Stimulated activated CD8-positive, alpha-beta memory T cell treated with anti-CD3 and anti-CD28 coated beads, Interleukin-2, amount 100 ng/mL, for 48 hours (primary cell): ENCODE results near the gene CHCHD5.

Experiments
- DNase-seq, 2 donors: peaks; one replicate each; pipeline ENCODE4 v3.0.0-alpha.2; 2020; ENCODE audit warnings: low read depth in 2 of 2

The CHCHD5 gene

DNA sequence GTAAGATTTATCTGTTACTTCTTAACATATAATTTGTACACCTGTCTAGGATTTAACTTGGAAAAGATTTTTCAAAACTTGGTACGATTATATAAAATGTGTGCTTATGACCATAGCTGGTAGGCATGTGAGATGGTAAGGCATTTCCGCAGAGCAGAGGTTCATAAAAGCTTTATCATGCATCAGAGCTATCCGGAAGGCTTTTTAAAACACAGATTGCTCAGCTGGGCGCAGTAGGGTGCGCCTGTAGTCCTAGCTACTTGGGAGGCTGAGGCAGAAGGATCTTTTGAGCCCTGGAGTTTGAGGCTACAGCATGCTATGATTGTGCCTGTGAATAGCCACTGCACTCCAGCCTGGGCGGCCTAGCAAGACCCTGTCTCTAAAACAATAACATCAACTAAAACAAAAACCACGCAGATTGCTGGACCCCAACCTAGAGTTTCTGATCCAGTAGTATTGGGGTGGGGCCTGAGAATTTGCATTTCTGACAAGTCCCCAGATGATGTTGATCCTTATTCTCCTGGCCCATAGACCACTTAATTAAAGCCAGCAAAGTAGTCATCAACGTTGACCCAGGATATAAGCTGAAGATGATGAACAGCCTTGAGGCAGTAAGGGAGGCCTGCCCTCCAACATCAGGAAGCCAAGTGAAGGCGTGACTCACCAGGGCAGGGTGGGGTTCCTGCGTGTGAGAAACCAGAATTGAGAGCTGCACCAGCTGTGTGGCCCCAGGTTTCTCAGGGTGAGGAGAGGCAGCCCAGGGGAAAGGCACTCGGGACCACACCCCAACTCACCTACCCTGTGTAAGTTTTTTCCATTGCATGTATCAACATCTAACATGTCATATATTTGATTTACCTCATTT is 39.7 kb downstream of the CHCHD5 start:
- DNase-seq = peak in 1 of 2 donors; percentile 67

GRCh38 chr2:112625474-112626114 is 41.2 kb downstream of the CHCHD5 start:
- DNase-seq = no peak

GRCh38 chr2:112626604-112627059 is 42.2 kb downstream of the CHCHD5 start:
- DNase-seq = peak; percentile 37 to 39

DNA sequence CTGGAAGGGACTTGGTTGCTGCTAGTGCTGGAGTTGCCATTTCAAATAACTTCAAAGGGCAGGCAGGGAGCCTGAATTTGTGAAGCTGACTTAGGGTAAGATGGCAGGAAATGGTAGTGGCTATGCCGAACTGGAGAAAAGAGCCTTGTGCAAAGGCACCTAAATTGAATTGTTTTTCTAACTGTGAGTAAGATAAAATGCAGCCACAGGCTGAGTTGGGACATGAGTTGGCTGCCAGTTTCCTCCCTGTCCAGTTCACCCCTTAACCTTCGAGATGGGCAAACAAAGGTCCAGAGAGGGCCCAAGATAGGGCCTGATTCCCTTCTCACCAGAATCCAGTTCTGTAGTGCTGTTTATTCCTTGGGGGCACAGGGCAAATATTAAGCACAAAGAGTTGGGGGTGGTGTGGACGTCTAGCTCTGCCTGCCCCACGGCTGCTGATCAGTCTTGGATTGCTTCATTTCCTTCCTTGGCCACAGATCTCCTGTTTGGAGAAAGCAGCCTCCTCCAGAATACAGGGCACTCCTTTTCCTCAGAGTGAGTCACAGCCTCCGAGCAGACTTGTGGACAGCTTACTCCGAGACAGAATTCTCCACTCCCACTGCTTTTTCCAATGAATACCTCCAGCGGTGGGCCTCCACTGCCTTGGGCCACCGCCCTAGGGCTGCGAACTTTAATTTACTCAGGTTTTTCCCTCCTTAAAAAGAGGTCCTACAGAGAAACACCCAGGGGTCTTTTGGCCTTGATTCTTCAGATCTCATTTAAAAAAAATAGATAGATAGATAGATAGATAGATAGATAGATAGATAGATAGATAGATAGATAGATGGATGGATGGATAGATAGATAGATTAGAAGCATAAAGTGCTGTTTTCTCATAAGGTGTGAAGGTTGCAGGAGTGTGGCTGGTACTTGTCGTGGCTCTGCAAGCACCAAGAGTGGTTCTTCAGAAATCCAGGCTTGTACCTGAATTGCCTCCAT is 42.9 kb downstream of the CHCHD5 start:
- DNase-seq = no peak

GRCh38 chr2:112629224-112629623 is 44.8 kb downstream of the CHCHD5 start:
- no peak for DNase-seq

DNA sequence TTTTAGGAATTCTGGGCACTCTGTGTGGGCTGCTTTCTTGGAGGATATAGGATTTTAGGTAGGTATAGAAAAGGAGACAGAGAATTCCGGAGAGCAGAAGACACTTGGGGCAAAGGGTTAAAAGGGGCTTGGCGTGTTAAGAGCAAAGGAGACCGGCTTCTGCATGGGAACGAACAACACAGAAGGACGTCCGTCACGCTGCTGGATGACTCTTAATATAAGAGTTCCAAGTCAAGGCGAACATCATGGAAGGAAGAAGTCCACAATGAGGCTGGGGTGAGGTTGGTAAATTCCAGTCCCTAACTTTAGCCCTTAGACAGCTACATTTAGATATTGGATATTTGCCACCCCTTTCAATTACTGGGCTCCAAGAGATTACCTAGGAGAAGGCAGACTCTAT is 45.4 kb downstream of the CHCHD5 start:
- DNase-seq = no peak

- DNase-seq = no peak
Measured at GRCh38 chr2:112630268-112630667, 45.9 kb downstream of the CHCHD5 start.

DNA sequence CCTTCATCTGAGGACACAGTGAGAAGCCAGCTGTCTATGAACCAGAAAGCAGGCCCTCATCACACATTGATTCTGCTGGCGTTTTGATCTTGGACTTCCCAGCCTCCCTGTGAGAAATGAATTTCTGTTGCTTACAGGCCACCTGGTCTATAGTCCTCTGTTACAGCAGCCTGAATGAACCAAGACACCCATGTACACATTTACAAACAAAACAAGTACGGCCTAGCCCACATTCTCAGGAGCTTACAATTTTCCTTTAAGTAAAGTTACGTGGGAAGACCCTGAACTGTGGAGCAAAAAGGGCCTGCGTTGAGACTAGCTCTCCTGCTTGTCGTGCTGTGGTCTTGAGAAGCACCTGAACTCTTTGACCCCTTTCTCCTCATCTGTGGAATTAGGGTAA is 49.3 kb downstream of the CHCHD5 start:
- DNase-seq = no peak

DNA sequence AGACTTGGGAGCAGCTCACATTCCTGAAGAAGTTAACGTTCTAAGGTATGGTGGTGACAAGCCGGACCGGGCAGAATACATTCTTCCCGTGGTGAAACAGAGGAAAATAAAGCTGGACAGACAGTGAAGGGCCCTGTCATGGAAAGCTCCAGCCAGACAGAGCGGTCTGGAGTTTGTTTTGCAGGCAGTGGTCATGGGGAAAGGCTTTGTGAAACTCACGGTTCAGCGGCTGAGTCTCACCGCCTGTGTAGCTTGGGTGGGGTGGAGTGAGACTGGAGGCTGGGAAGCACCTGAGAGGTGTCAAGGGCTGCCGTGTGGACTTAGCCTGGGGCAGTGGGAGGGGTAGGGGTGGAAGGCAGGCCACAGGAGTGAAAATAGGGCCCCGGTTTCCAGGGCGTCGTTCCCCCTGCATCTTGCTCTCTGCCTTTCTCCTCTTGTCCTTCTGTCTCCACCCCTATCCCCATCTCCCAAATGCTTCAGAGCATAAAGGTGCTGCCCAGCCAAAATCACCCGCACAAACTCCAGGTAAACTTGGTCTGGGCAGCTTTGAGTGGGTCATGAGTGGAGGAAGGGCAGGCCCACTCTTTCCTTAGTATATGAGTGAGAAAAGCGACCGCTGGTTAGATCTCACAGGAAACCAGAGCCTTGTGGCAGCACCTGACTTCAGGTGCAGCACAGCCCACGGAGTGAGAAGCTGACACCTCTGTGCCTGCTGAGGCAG is 49.9 kb downstream of the CHCHD5 start:
- no peak for DNase-seq

- DNase-seq = no peak
Measured at GRCh38 chr2:112634874-112635157, 50.4 kb downstream of the CHCHD5 start.

- no peak for DNase-seq
Measured at GRCh38 chr2:112636605-112637288, 52.3 kb downstream of the CHCHD5 start.

- DNase-seq = no peak
Measured at GRCh38 chr2:112637289-112637660, 52.9 kb downstream of the CHCHD5 start.
